HG02938 (cell line): ENCODE results near the gene COL6A2.
"Not testable (repeated sequence)": the region's sequence is repeated elsewhere in the genome, so short reads cannot be mapped to it uniquely, and the experiment has no call there.

Experiments used
- ATAC-seq: cut with Tn5 transposase; IDR thresholded peaks from one replicate; pipeline ENCODE4 v1.9.1; 2021; ENCODE audit warnings: mild to moderate bottlenecking, moderate library complexity; ENCODE audit not compliant: unreplicated experiment

Gene COL6A2

DNA sequence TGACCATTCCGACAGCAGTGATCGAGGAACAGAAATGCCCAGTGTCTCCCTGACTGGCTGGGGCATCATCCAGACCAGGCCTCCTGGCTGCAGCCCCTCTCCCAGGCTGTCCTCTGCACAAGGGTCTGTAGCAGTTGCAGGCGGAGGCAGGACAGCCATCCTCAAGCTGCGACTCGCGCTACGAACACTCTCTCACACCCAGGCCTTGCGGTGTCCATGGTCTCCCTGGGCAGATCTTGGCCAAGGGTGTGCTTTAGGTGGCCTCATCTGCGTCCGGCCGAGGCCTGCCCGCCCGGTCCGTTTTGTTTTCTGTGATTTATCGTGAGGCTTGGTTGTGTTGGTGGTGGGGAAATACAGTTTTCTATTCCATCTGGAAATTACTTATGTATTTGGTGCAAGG lies 41.8 kb downstream of the COL6A2 start:
- no peak for ATAC-seq

DNA sequence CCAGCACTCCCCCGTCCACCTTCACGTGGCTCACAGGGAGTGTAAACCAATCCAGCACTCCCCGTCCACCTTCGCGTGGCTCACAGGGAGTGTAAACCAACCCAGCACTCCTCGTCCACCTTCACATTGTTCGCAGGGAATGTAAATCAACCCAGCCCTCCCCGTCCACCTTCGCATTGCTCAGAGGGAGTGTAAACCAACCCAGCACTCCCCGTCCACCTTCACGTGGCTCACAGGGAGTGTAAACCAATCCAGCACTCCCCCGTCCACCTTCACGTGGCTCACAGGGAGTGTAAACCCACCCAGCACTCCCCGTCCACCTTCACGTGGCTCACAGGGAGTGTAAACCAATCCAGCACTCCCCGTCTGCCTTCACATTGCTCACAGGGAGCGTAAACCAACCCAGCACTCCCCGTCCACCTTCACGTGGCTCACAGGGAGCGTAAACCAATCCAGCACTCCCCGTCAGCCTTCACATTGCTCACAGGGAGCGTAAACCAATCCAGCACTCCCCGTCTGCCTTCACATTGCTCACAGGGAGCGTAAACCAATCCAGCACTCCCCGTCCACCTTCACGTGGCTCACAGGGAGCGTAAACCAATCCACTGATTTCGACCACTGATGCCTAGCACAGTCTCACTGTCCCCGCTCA lies 42.6 kb downstream of the COL6A2 start:
- ATAC-seq, result not testable (repeated sequence)

DNA sequence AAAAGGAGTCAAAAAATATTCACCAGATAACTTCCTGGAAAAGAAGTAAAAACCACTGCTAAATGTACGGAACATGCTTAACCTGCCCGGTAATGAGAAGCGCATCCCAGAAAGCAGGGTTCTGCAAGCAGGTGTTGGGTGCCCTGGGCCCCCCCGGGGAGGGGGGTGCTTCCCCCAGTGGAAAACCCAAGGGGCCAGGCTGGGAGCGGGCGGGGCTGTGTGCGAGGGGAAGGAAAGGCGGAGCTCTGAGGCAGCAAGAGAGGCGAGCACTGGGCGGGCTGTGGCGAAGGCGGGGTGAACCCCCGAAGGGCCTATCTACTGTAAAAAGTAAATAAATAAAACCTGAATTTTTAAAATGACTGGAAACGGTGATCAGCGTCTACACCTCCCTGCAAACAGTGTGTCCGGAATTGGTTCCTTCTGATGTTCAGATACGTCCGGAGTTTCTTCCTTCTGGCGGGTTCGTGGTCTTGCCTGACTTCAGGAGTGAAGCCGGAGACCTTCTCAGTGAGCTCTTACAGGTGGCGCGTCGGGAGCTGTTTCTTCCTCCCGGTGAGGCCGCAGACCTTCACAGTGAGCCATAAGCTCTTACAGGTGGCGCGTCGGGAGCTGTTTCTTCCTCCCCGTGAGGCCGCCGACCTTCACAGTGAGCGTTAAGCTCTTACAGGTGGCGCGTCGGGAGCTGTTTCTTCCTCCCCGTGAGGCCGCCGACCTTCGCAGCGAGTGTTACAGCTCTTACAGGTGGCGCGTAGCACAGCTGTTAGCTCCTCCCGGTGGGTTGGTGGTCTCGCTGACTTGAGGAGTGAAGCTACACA lies 44.1 kb downstream of the COL6A2 start:
- ATAC-seq, result no peak

DNA sequence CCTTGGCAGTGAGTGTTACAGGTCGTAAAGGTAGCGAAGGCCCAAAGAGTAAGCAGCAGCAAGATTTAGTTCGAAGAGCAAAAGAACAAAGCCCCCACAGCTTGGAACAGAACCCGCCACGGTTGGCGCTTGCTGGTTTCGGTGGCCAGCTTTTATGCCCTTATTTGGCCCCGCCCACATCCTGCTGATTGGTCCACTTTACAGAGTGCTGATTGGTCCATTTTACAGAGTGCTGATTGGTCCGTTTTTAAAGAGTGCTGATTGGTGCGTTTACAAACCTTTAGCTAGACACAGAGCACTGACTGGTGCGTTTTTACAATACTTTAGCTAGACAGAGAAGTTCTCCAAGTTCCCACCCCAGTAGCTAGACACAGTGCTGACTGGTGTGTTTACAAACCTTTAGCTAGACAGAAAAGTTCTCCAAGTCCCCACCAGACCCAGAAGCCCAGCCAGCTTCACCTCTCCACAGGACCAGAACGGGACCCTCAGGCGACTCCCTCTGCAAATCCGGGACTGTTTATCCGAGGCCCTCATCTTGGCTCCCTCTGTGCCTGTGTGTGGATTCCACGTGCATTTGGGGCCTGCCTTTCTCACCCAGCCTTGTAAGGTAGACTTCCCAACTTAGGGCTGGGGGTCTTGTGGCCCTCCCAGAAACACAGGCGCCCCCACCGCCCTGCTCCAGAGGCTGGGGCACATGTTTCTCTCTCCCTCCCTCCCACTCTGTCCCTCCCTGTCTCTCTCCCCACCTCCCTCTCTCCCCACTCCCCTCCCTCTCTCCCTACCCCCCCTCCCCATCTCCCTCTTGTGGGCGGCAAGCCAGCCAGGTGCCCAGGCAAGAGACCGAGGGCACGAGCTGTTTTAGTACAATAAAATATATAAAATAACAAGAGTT lies 44.9 kb downstream of the COL6A2 start:
- ATAC-seq, result no peak

DNA sequence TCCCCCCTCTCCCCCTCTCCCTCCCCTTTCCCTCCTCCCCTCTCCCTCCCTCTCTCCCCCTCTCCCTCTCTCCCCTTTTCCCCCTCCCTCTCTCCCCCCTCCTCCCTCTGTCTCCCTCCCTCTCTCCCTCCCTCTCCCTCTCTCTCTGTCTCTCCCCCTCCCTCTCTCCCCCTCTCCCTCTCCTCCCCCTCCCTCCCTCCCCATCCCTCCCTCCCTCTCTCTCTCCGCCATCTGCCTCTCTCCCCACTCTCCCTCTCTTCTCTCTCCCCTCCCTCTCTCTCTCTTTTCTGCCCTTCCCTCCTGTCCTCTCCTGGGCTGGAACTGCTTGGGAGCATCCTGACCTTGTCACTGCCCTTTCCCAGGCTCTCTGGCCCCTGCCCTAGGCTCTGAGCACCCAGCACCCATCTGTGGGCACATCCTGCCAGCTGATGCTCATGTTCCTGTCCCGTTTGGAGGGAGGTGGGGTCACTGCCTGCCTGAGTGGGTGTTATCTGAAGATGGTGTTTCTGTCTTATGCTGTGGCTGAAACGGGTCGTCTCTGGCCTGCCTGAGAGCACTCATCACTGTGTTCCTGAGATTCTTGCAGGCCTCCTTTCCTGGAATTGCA lies 46.7 kb downstream of the COL6A2 start:
- ATAC-seq, result no peak

DNA sequence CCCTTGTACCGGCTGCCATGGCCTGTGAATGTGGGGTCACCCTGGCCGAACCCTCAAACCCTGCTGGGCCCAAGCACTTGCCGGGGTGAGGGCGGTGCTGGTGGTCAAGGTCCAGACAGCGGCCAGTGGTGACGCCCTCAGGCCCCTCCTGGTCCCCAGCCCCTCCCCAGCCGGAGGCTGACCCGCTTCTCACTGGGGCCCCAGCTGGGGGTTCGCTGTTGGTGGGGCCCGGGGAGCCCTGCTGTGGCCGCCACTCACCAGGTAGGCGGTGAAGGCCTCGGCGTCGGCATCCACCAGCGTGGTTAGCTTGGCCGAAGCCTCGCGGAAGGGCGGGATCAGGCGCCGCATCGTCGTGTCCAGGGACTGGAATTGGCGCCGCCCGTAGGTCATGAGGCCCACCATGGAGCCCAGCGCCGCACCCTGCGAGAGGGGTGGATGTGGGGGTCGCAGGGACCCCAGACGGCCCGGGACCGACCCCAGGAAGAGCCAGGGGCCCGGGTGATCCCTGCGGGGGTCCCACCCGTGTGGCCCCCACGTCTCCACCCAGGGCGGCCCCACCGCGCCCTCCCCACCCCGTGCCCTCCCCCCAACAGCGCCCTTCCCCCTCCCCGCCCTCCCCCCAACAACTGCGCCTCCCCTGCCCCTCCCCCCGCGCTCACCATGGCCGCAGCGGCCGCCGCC lies 47.4 kb downstream of the COL6A2 start:
- ATAC-seq, result no peak

DNA sequence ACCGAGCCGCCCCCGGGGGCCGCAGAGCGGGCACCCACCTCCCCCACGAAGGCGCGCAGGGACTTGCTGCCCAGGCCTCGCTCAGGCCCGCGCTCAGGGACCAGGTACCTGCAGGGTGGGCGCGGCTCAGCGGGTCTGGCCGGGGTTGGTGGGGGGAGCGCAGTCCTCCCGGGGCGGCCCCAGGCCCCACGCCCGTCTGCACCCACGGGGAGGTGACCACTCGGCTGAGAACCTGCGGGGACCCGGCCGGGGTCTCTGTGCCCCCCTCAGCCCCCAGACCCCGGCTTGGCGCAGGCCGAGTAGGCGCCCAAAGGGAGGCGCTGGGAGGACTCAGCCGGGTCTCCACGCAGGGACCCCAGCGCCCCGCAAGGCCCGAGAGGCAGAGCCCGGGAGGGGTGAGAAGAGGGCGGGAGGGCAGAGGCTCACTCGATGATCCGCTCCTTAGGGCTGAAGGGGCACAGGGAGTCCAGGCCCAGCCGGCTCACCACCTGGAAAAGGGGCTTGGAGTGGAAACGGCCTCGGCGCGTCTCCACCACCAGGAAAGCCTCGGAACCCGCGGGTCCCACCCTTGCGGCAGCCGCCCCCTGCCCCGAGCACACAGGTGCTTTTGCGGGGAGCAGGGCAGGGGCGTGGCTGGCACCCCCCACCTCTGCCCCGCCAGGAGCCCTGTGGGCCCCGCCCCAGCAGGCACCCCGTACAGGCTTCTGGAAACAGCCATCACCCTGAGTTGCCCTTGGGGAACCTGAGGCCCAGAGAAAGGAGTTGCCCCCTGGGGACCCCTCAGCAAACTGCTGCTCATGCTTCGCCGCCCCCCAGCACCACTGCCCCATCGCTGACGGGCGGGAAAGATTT lies 48.2 kb downstream of the COL6A2 start:
- no peak for ATAC-seq

DNA sequence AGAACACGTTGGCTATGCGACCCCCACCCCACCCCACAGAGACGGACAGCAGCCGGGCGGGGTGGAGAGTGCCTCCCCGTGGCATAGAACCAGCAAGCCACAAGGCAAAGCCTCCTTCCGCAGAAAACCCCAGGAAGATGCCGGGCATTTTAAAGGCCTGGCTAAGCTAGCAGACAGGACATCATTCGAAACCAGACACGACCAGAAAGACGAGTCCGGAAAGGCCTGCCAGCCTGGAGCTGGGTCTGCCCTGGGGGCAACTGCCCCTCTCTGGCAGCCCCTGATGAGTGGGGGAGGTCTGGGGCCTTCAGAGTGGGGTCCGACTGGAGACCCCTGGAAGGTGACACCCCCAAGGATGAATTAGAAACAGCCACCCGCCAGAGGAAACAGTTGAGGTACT lies 48.9 kb downstream of the COL6A2 start:
- ATAC-seq, result no peak

DNA sequence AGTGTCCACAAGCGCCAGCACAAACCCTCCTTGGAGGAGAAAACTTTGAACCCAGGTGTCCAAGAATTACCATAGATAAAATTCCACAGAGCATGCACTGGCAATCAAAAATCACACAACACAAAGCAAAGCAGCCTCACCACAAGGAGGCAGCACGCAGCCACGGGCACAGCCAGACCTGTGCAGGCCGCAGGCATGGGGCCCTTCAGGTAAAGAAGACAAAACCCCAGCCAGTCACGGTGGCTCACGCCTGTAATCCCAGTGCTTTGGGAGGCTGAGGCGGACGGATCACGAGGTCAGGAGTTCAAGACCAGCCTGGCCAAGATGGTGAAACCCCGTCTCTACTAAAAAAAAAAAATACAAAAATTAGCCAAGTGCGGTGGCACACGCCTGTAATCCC lies 49.5 kb downstream of the COL6A2 start:
- ATAC-seq, result not testable (repeated sequence)

DNA sequence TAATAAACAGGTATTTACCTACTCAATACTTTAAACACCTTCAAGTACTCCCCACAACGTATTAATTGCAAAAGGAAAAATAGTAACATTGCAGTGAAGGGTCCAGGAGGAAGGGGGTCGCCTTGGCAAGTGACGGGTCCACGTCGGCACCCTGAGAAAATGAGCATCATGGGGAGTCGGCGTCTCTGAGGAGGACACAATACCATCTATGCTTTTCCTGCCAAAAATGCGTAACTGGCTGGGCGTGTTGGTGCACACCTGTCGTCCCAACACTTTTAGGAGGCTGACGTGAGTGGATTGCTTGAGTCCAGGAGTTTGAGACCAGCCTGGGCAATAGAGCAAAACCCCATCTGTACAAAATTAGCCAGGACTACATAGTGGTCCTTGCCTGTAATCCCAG lies 50.2 kb downstream of the COL6A2 start:
- no peak for ATAC-seq

DNA sequence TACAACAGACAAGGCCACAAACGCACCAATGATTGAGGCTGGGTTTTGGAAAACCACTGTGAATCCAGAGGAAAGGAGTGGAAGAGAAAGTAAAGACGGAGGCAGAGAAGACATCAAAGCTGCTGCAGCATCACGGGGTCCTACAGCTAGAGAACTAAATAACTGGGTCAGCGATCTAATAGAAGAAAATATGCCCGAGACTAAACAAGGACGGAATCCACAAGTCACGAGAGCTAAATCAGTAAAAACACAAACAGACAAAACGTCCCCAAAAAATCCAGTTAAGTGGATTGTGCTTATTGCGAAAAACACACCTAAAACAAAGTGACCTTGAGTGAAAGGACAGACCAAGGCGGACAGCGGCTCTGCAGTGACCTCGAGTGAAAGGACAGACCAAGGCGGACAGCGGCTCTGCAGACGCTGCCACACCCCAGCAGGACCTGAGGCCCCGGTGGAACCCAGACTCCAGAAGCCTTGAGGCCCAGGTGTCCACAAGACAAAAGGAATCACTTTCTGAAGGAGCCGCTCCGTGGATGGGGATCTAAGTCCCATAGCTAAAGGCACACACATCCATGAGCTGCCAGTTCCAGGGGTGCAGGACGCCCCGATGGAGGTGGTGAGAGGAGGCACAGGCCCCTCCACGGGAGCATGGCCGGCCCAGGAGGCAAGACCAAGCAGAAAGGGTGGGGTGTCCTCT lies 51.4 kb downstream of the COL6A2 start:
- no peak for ATAC-seq

DNA sequence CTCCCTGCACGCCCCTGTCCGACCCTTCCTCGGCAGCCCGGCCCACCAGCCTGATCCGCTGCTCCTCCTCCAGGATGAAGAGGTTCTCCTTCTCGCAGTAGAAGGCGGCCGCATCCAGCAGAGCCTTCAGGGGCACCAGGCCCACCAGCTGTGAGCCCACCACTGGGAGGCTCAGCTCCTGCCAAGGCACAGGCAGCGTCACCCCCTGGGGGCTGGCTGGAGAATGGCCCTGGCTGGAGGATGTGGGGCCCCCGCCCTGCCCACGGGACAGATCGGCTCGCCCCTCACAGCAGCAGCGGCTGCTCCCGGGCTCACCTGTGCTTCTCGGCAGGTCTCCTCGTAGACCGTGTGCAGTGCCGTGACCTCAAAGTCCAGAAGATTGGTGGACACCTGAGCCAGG lies 52.2 kb downstream of the COL6A2 start:
- ATAC-seq, result no peak

DNA sequence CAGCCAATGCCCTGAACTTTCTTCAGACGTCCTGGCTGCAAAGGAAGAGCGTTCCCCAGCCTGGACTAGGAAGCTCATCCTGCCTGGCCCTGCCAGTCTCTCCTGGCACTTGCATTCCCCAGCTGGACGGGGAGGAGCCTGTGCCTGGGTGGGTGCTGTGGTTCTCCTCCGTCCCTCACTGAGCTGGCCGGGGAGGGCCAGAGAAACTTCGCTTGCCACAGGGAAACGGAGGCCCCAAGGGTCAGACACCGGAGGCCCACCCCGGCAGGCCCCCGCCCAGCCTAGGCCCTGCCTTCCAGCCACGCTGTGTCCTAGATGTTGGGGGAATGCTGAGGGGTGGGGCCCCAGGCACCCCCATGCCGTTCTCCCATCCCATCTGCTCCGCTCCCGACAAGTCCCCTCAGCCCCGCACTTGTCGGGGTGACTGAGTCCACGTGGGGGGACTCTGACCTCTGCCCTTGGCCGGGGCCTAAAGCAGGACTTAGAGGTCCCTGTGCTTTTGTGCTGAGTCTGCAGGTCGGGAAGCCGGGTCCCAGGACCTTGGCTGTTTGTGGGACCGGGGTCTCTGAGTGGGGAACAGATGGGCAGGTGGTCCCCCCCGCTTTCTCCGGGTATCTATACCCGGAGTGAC lies 52.7 kb downstream of the COL6A2 start:
- ATAC-seq, result no peak

DNA sequence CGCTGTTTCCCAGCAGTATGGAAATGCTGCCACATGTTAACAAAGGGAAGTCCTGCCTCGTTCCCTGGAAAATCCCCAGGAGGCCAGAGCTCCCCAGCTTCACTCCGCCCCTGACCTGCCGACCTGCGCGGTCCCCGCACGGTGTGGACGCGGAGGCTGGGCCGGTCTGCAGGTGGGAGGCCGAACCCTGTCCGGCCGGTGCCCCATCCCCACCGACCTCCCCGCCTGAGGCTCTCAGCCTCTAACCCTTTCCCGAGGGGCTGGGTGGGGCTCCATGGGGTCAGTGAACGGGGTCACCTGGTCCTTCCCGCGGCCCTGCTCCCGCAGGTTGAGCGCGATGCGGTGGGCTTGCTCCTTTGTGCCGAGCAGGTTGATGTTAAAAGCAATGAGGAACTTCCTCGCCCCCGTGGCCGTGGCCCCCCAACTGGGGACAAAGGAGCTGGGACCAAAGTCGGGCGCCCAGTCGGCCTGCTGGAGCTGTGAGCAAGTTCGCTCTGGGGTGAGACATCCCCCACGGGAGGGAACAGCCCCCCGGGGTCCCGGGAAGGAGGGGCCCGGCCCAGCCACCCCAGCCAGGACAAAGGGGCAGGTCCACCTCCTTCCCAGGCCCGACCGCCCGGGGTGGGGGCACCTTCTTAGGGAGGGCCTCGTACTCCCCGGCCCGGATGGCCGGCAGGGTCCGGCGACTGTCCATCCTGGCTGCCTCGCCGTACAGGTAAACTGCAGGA lies 53.5 kb downstream of the COL6A2 start:
- ATAC-seq, result no peak

DNA sequence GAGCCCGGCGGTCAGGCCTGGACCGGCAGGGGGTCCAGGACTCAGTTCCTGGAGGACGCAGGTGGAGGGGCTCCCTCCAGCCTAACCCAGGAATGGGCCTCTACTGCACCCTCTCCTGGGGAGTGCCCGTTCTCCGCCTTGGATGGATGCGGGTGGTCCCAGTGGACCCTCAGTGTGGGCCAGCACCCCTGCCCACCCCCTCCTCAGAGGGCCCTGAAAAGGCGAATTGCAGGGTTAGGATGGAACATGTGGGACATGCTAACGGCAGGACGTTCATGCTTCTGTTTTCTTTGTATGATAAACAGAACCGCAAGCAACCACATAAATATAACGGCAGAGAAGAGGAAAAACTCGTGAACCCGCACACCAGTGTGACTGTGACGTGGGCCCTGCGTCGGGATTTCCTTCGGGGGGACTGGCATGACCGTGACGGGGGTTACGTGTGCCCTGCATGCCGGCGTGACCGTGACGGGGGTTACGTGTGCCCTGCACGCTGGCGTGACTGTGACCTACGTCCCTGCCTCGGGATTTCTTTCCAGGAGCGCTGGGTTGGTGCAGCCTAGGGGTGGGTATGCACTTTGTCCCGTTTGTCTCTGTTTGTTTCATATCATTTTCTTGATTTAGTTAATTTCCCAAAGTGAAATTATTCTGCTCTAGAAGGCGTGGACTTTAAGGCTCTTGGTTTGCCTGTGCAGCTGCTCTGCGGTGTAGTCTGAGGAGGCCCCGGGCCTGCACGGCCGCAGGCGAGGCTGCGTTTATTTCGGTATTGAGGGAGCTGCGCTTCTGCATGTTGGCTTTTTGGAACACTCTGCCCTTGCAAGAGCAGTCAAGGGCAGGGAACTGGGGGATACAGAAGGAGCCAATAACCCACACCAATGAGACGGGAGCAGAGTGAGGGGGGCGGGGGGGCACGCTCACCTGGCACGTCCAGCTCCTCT lies 54.3 kb downstream of the COL6A2 start:
- no peak for ATAC-seq

DNA sequence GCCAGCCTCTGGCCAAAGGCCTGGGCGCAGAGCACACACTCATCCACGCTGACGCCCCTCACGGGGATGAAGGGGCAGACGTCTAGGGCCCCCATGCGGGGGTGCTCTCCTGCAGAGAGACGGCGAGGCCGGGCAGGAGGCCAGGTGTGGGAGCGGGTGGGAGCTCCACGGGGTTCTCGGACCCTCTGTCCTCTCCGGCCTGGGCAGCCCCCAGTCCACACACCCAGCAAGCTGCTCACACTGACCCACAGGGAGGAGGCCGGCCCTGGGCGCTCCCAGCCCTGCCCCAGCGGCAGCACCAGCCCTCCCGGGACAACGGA lies 55.0 kb downstream of the COL6A2 start:
- ATAC-seq, result no peak
